Activated CD4-positive, alpha-beta T cell treated with anti-CD3 and anti-CD28 coated beads, Interleukin-2, amount 10 ng/mL, durations not matched to agents 24 days and 14 days (primary cell): ENCODE results near the gene FAM180A. TPM values are rescaled to one million over a fixed set of nuclear protein-coding genes. Genes with fewer than 3 reads are reported as not detected.
"Not testable (repeated sequence)": the region's sequence is repeated elsewhere in the genome, so short reads cannot be mapped to it uniquely, and the experiment has no call there.

Experiments used
- DNase-seq: peaks from one replicate; pipeline ENCODE4 v3.0.0; 2022
- H3K27ac Mint-ChIP-seq: one replicate; pipeline ENCODE4 v1.8.0; 2022; ENCODE audit warnings: mild to moderate bottlenecking, mixed read lengths
- H3K27me3 Mint-ChIP-seq: one replicate; pipeline ENCODE4 v1.8.0; 2022; ENCODE audit warnings: mixed read lengths
- H3K36me3 Mint-ChIP-seq: one replicate; pipeline ENCODE4 v1.8.0; 2022; ENCODE audit warnings: low read depth, mild to moderate bottlenecking, mixed read lengths
- H3K4me1 Mint-ChIP-seq: one replicate; pipeline ENCODE4 v1.8.0; 2021; ENCODE audit warnings: mixed read lengths
- H3K4me3 Mint-ChIP-seq: one replicate; pipeline ENCODE4 v1.8.0; 2022; ENCODE audit warnings: mild to moderate bottlenecking, moderate library complexity, mixed read lengths
- H3K9me3 Mint-ChIP-seq: one replicate; pipeline ENCODE4 v1.8.0; 2021; ENCODE audit warnings: mixed read lengths
- intact Hi-C: fragments of 100-400 bp; cut with micrococcal nuclease; formaldehyde crosslinking; loops from one replicate; pipeline ENCODE4 v1.15.1; 2023
- total RNA-seq: library from RNA; stranded (reverse); gene quantifications from 2 replicates; pipeline ENCODE4 v1.2.3, GENCODE V29; 2022

Gene FAM180A
- total RNA-seq, 1 donor from 2014 or later = not detected

GRCh38 chr7:135709508-135709907 is 39.1 kb downstream of the FAM180A start:
- DNase-seq = no peak
- Mint-ChIP-seq H3K27me3 (no peaks in the 10 kb centered on the region), H3K4me3 (no peak overlapping the region), H3K9me3 (no peaks in the 10 kb centered on the region), H3K36me3 (no peaks in the 10 kb centered on the region), H3K27ac (no peak overlapping the region), H3K4me1 (no peaks in the 10 kb centered on the region)
- intact Hi-C loops = no loop called here

GRCh38 chr7:135708041-135708440 is 40.6 kb downstream of the FAM180A start:
- H3K4me1 Mint-ChIP-seq = no peaks in the 10 kb centered on the region
- no peaks in the 10 kb centered on the region for H3K36me3 Mint-ChIP-seq
- intact Hi-C loops = no loop called here
- no peaks in the 10 kb centered on the region for H3K27me3 Mint-ChIP-seq
- H3K27ac Mint-ChIP-seq = no peak overlapping the region
- H3K9me3 Mint-ChIP-seq = no peaks in the 10 kb centered on the region
- no peak overlapping the region for H3K4me3 Mint-ChIP-seq
- no peak for DNase-seq

GRCh38 chr7:135707570-135707966 is 41.0 kb downstream of the FAM180A start:
- Mint-ChIP-seq H3K4me3 (no peak overlapping the region), H3K9me3 (no peaks in the 10 kb centered on the region), H3K4me1 (no peaks in the 10 kb centered on the region), H3K27ac (no peak overlapping the region), H3K27me3 (no peaks in the 10 kb centered on the region), H3K36me3 (no peaks in the 10 kb centered on the region)
- no peak for DNase-seq
- intact Hi-C loops = no loop called here

GRCh38 chr7:135706858-135707569 is 41.6 kb downstream of the FAM180A start:
- intact Hi-C loops = no loop called here
- Mint-ChIP-seq H3K4me3 (no peak overlapping the region), H3K27ac (no peak overlapping the region), H3K9me3 (no peaks in the 10 kb centered on the region), H3K4me1 (no peaks in the 10 kb centered on the region), H3K36me3 (no peaks in the 10 kb centered on the region), H3K27me3 (no peaks in the 10 kb centered on the region)
- no peak for DNase-seq

- no peaks in the 10 kb centered on the region for H3K27me3 Mint-ChIP-seq
- intact Hi-C loops = no loop called here
- H3K9me3 Mint-ChIP-seq = no peaks in the 10 kb centered on the region
Observed at GRCh38 chr7:135706038-135706742, 42.4 kb downstream of the FAM180A start.

GRCh38 chr7:135704698-135705097 is 43.9 kb downstream of the FAM180A start:
- Mint-ChIP-seq H3K4me3 (no peak overlapping the region), H3K9me3 (no peaks in the 10 kb centered on the region), H3K4me1 (no peaks in the 10 kb centered on the region), H3K36me3 (no peaks in the 10 kb centered on the region), H3K27ac (no peak overlapping the region), H3K27me3 (no peaks in the 10 kb centered on the region)
- intact Hi-C loops = no loop called here
- DNase-seq = no peak

More at GRCh38 chr7:135706038-135706742, 42.4 kb downstream of the FAM180A start:
- Mint-ChIP-seq H3K4me3 (no peak overlapping the region), H3K4me1 (no peaks in the 10 kb centered on the region), H3K27ac (no peak overlapping the region), H3K36me3 (no peaks in the 10 kb centered on the region)
- DNase-seq = no peak

- no peaks in the 10 kb centered on the region for H3K36me3 Mint-ChIP-seq
- H3K9me3 Mint-ChIP-seq = no peaks in the 10 kb centered on the region
- H3K4me3 Mint-ChIP-seq = no peak overlapping the region
- intact Hi-C loops = no loop called here
- no peak overlapping the region for H3K27ac Mint-ChIP-seq
- DNase-seq = no peak
- no peaks in the 10 kb centered on the region for H3K27me3 Mint-ChIP-seq
- no peaks in the 10 kb centered on the region for H3K4me1 Mint-ChIP-seq
Observed at GRCh38 chr7:135704074-135704473, 44.5 kb downstream of the FAM180A start.

- Mint-ChIP-seq H3K4me3 (no peak overlapping the region), H3K4me1 (no peaks in the 10 kb centered on the region), H3K27me3 (no peaks in the 10 kb centered on the region), H3K36me3 (no peaks in the 10 kb centered on the region), H3K27ac (no peak overlapping the region), H3K9me3 (no peaks in the 10 kb centered on the region)
- intact Hi-C loops = no loop called here
- no peak for DNase-seq
Observed at GRCh38 chr7:135697276-135698049, 51.1 kb downstream of the FAM180A start.

- no peaks in the 10 kb centered on the region for H3K4me1 Mint-ChIP-seq
- H3K4me3 Mint-ChIP-seq = no peak overlapping the region
- H3K27ac Mint-ChIP-seq = no peak overlapping the region
- intact Hi-C loops = no loop called here
- H3K36me3 Mint-ChIP-seq = peaks cover 4% of the 10 kb centered on the region
- H3K9me3 Mint-ChIP-seq = no peaks in the 10 kb centered on the region
- H3K27me3 Mint-ChIP-seq = no peaks in the 10 kb centered on the region
- no peak for DNase-seq
Observed at GRCh38 chr7:135693558-135693957, 55.1 kb downstream of the FAM180A start.

- H3K9me3 Mint-ChIP-seq, intact Hi-C loops, DNase-seq, H3K27me3 Mint-ChIP-seq, H3K36me3 Mint-ChIP-seq, H3K4me1 Mint-ChIP-seq, H3K27ac Mint-ChIP-seq, H3K4me3 Mint-ChIP-seq: not testable (repeated sequence)
Observed at GRCh38 chr7:135692606-135693005, 56.0 kb downstream of the FAM180A start.

GRCh38 chr7:135692055-135692454 is 56.6 kb downstream of the FAM180A start:
- Mint-ChIP-seq H3K9me3 (no peaks in the 10 kb centered on the region), H3K27me3 (no peaks in the 10 kb centered on the region), H3K27ac (no peak overlapping the region), H3K4me1 (no peaks in the 10 kb centered on the region), H3K4me3 (no peak overlapping the region), H3K36me3 (peaks cover 4% of the 10 kb centered on the region)
- intact Hi-C loops = no loop called here
- no peak for DNase-seq

- H3K4me3 Mint-ChIP-seq = no peak overlapping the region
- no peaks in the 10 kb centered on the region for H3K9me3 Mint-ChIP-seq
- H3K27ac Mint-ChIP-seq = no peak overlapping the region
- intact Hi-C loops = no loop called here
- DNase-seq = no peak
- H3K4me1 Mint-ChIP-seq = no peaks in the 10 kb centered on the region
- H3K27me3 Mint-ChIP-seq = no peaks in the 10 kb centered on the region
- H3K36me3 Mint-ChIP-seq = peaks cover 5% of the 10 kb centered on the region
Observed at GRCh38 chr7:135690566-135690965, 58.0 kb downstream of the FAM180A start.

- H3K4me3 Mint-ChIP-seq = no peak overlapping the region
Observed at GRCh38 chr7:135687466-135687865, 61.1 kb downstream of the FAM180A start.

More at GRCh38 chr7:135687466-135687865, 61.1 kb downstream of the FAM180A start:
- H3K4me1 Mint-ChIP-seq = no peaks in the 10 kb centered on the region
- intact Hi-C loops = no loop called here
- H3K9me3 Mint-ChIP-seq = no peaks in the 10 kb centered on the region
- H3K36me3 Mint-ChIP-seq = peaks cover 5% of the 10 kb centered on the region
- H3K27me3 Mint-ChIP-seq = no peaks in the 10 kb centered on the region
- no peak overlapping the region for H3K27ac Mint-ChIP-seq
- no peak for DNase-seq
